ENCODE results near the gene DKK2.

The DKK2 gene

GRCh38 chr4:107008115-107008514, 28.0 kb downstream of the DKK2 start:
- peaks cover 11% of the 10 kb centered on the region for H3K27me3 ChIP-seq (ENCODE audit: insufficient read depth, poor library complexity, severe bottlenecking)
- no peak overlapping the region for H3K27ac ChIP-seq (ENCODE audit: poor library complexity, severe bottlenecking)
- TF ChIP-seq CTCF (IDR thresholded peaks at IDR 0.05; ENCODE audit: poor library complexity, severe bottlenecking) = no peak
- no peaks in the 10 kb centered on the region for H3K36me3 ChIP-seq (ENCODE audit: low read depth)
- H3K9me3 ChIP-seq (ENCODE audit: severe bottlenecking) = no peaks in the 10 kb centered on the region
- no peaks in the 10 kb centered on the region for H3K4me1 ChIP-seq (ENCODE audit: insufficient read depth, poor library complexity, severe bottlenecking)
- ATAC-seq (ENCODE audit: low read depth) (no peak), DNase-seq (ENCODE audit: low spot score) (no peak)
- H3K4me3 ChIP-seq (ENCODE audit: severe bottlenecking) = no peak overlapping the region

- Histone ChIP-seq H3K27me3 (ENCODE audit: insufficient read depth, poor library complexity, severe bottlenecking) (peaks cover 11% of the 10 kb centered on the region), H3K4me1 (ENCODE audit: insufficient read depth, poor library complexity, severe bottlenecking) (no peaks in the 10 kb centered on the region), H3K36me3 (ENCODE audit: low read depth) (no peaks in the 10 kb centered on the region), H3K4me3 (ENCODE audit: severe bottlenecking) (no peak overlapping the region), H3K9me3 (ENCODE audit: severe bottlenecking) (no peaks in the 10 kb centered on the region), H3K27ac (ENCODE audit: poor library complexity, severe bottlenecking) (no peak overlapping the region)
- DNase-seq (ENCODE audit: low spot score) = no peak
- no peak for ATAC-seq (ENCODE audit: low read depth)
- no peak for TF ChIP-seq CTCF (IDR thresholded peaks at IDR 0.05; ENCODE audit: poor library complexity, severe bottlenecking)
These were observed 29.9 kb downstream of the DKK2 start for GRCh38 chr4:107006218-107006617.

GRCh38 chr4:106996490-106996889, 39.6 kb downstream of the DKK2 start:
- Histone ChIP-seq H3K9me3 (ENCODE audit: severe bottlenecking) (no peaks in the 10 kb centered on the region), H3K4me1 (ENCODE audit: insufficient read depth, poor library complexity, severe bottlenecking) (no peaks in the 10 kb centered on the region), H3K27ac (ENCODE audit: poor library complexity, severe bottlenecking) (no peak overlapping the region), H3K4me3 (ENCODE audit: severe bottlenecking) (no peak overlapping the region), H3K27me3 (ENCODE audit: insufficient read depth, poor library complexity, severe bottlenecking) (peaks cover 20% of the 10 kb centered on the region), H3K36me3 (ENCODE audit: low read depth) (no peaks in the 10 kb centered on the region)
- TF ChIP-seq CTCF (IDR thresholded peaks at IDR 0.05; ENCODE audit: poor library complexity, severe bottlenecking) = no peak
- DNase-seq (ENCODE audit: low spot score) = no peak
- ATAC-seq (ENCODE audit: low read depth) = no peak

- DNase-seq (ENCODE audit: low spot score) (no peak), ATAC-seq (ENCODE audit: low read depth) (no peak)
- no peaks in the 10 kb centered on the region for H3K36me3 ChIP-seq (ENCODE audit: low read depth)
- H3K4me3 ChIP-seq (ENCODE audit: severe bottlenecking) = no peak overlapping the region
- H3K9me3 ChIP-seq (ENCODE audit: severe bottlenecking) = no peaks in the 10 kb centered on the region
- no peak overlapping the region for H3K27ac ChIP-seq (ENCODE audit: poor library complexity, severe bottlenecking)
- H3K27me3 ChIP-seq (ENCODE audit: insufficient read depth, poor library complexity, severe bottlenecking) = peaks cover 19% of the 10 kb centered on the region
- no peaks in the 10 kb centered on the region for H3K4me1 ChIP-seq (ENCODE audit: insufficient read depth, poor library complexity, severe bottlenecking)
- TF ChIP-seq CTCF (IDR thresholded peaks at IDR 0.05; ENCODE audit: poor library complexity, severe bottlenecking) = no peak
These were observed 42.3 kb downstream of the DKK2 start for GRCh38 chr4:106993827-106994226.

- no peaks in the 10 kb centered on the region for H3K9me3 ChIP-seq (ENCODE audit: severe bottlenecking)
- no peak for TF ChIP-seq CTCF (IDR thresholded peaks at IDR 0.05; ENCODE audit: poor library complexity, severe bottlenecking)
- no peak for ATAC-seq (ENCODE audit: low read depth)
These were observed 48.8 kb downstream of the DKK2 start for GRCh38 chr4:106987311-106987710.

More at GRCh38 chr4:106987311-106987710, 48.8 kb downstream of the DKK2 start:
- H3K27ac ChIP-seq (ENCODE audit: poor library complexity, severe bottlenecking) = no peak overlapping the region
- no peaks in the 10 kb centered on the region for H3K36me3 ChIP-seq (ENCODE audit: low read depth)
- no peaks in the 10 kb centered on the region for H3K27me3 ChIP-seq (ENCODE audit: insufficient read depth, poor library complexity, severe bottlenecking)
- DNase-seq (ENCODE audit: low spot score) = no peak
- H3K4me3 ChIP-seq (ENCODE audit: severe bottlenecking) = no peak overlapping the region
- H3K4me1 ChIP-seq (ENCODE audit: insufficient read depth, poor library complexity, severe bottlenecking) = no peaks in the 10 kb centered on the region

Measured in RWPE2 (cell line).